ENCODE data around the gene ISL2. TPM values are rescaled to one million over a fixed set of nuclear protein-coding genes. Genes with fewer than 3 reads are reported as not detected.

ISL2 gene
- total RNA-seq, 1 experiment from 2014 or later, result 0.44 TPM

DNA sequence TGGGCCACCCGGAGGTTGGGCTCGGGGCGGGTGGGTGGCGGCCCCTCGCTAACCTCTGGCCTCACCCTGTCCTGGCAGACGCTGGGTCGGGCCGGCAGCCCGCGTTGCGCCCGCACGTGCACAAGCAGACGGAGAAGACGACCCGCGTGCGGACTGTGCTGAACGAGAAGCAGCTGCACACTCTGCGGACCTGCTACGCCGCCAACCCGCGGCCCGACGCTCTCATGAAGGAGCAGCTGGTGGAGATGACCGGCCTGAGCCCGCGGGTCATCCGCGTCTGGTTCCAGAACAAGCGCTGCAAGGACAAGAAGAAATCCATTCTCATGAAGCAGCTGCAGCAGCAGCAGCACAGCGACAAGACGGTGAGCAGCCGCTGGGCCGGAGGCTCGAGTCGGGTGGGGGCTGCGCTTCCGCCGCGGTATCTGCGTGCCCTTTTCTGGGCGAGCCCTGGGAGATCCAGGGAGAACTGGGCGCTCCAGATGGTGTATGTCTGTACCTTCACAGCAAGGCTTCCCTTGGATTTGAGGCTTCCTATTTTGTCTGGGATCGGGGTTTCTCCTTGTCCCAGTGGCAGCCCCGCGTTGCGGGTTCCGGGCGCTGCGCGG, 3.7 kb downstream of the ISL2 start:
- peak; percentile 9 for DNase-seq (ENCODE audit: low spot score)
- in situ Hi-C loops (cut with HindIII; ENCODE audit: low sequenced_read_pairs), result no loop called here

DNA sequence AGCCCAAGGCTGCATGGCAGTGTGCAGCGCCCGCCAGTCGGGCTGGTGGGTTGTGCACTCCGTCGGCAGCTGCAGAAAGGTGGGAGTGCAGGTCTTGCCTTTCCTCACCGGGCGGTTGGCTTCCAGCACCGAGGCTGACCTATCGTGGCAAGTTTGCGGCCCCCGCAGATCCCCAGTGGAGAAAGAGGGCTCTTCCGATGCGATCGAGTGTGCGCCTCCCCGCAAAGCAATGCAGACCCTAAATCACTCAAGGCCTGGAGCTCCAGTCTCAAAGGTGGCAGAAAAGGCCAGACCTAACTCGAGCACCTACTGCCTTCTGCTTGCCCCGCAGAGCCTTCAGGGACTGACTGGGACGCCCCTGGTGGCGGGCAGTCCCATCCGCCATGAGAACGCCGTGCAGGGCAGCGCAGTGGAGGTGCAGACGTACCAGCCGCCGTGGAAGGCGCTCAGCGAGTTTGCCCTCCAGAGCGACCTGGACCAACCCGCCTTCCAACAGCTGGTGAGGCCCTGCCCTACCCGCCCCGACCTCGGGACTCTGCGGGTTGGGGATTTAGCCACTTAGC, 4.3 kb downstream of the ISL2 start:
- in situ Hi-C loops (cut with HindIII; ENCODE audit: low sequenced_read_pairs), result no loop called here
- DNase-seq (ENCODE audit: low spot score), result peak; percentile 15

DNA sequence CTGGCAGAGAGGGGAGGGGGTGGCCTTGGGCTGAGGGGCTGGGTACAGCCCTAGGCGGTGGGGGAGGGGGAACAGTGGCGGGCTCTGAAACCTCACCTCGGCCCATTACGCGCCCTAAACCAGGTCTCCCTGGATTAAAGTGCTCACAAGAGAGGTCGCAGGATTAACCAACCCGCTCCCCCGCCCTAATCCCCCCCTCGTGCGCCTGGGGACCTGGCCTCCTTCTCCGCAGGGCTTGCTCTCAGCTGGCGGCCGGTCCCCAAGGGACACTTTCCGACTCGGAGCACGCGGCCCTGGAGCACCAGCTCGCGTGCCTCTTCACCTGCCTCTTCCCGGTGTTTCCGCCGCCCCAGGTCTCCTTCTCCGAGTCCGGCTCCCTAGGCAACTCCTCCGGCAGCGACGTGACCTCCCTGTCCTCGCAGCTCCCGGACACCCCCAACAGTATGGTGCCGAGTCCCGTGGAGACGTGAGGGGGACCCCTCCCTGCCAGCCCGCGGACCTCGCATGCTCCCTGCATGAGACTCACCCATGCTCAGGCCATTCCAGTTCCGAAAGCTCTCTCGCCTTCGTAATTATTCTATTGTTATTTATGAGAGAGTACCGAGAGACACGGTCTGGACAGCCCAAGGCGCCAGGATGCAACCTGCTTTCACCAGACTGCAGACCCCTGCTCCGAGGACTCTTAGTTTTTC, 4.9 kb downstream of the ISL2 start:
- in situ Hi-C loops (cut with HindIII; ENCODE audit: low sequenced_read_pairs), result no loop called here

DNA sequence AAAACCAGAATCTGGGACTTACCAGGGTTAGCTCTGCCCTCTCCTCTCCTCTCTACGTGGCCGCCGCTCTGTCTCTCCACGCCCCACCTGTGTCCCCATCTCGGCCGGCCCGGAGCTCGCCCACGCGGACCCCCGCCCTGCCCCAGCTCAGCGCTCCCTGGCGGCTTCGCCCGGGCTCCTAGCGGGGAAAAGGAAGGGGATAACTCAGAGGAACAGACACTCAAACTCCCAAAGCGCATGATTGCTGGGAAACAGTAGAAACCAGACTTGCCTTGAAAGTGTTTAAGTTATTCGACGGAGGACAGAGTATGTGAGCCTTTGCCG, 5.4 kb downstream of the ISL2 start:
- in situ Hi-C loops (cut with HindIII; ENCODE audit: low sequenced_read_pairs), result no loop called here
- DNase-seq (ENCODE audit: low spot score), result no peak

More for the DNA sequence above, 4.9 kb downstream of the ISL2 start:
- DNase-seq (ENCODE audit: low spot score), result peak; percentile 24

DNA sequence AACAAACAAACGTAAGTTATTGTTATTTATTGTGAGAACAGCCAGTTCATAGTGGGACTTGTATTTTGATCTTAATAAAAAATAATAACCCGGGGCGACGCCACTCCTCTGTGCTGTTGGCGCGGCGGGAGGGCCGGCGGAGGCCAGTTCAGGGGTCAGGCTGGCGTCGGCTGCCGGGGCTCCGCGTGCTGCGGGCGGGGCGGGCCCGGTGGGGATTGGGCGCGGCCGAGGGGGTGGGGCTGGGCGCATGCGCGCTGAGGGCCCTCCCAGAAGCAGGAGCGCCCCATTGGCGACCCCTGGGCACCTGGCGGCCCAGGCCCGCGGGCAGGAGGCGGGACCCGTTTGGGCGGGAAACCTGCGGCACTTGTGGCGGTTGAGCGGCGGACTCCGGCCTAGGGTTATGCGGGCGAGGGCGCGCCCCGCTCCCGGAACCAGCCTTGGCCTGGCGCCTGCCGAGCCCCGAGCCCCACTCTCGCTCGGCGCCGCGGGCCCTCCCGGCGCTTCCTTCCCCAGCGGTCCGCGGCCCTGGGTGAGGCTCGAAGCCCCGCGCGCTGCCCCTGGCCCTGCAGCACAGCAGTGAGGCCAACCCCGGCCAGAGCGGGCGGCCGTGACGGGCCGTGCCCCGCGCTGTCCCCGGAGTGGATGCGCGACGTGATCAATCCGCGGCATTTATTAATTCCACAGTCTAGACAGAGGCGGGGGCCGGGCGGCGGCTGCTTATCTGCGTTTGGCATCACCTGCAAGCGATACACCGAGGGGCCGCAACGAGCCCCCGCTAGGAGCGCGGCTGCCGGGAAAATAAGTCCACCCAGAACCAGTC, 6.0 kb downstream of the ISL2 start:
- DNase-seq (ENCODE audit: low spot score), result no peak
- in situ Hi-C loops (cut with HindIII; ENCODE audit: low sequenced_read_pairs), result no loop called here

DNA sequence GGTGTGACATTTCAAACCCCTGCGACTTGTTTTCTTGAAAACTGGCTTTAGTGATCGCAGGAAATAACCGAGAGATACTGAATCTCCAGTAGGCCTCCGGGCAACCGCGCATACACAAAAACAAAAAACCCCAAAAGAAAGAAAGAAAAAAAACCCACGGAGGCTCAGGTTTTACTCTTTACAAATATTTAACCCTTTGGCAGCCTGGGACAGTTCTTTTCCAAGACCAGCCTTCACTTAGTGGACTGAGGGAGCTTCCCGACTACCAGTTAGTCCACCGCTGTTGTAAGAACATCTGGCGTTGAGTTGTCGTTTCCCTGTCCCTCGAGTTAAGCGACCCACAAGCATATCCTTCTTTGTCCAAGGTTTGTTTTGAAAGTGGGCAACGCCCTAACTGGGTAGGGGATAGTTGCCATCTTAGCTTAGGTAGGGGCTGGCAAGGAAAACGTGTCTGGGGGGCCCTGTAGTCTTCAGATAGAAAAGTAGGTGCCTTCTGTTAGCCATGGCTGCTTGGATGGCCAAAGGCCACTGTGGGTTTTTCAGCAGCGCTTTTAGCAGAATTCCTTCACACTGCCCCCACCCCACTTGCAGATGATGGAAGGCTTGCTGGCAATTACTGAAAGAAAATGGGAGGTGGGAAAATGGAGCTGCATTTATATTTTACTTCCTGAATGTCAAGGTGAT, 6.9 kb downstream of the ISL2 start:
- DNase-seq (ENCODE audit: low spot score), result no peak
- in situ Hi-C loops (cut with HindIII; ENCODE audit: low sequenced_read_pairs), result no loop called here

DNA sequence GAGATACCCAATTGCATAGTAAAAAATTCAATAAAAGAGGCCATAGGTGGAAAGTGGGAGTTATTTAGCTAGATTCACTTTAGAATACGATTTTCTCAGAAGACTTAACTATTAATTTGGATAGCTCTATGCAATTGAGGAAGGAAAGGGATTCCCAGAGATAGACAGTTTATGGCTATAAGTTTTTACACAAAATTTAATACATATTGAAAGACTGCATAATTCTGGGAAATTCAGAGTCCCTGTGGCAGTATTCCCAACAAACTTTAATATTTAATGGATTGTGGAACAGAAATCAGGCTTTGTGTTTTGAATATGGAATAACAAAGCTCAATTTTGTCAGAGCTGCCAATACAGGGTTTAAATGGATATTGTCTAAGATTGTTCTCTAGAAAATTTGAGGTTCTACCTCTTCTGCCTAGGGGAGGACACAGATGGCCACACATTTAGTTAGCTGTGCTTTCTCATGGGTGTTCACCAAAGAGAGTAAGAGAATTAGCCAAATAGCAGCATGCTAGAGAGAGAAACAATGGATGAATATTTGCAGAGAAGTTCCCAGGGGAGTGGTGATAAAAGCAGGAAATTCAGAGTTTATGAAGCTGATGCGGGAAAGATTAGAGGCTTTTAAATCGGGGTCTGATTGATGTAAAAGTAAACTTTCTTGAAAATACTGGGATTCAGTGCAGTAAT, 8.5 kb downstream of the ISL2 start:
- in situ Hi-C loops (cut with HindIII; ENCODE audit: low sequenced_read_pairs), result no loop called here
- DNase-seq (ENCODE audit: low spot score), result no peak

DNA sequence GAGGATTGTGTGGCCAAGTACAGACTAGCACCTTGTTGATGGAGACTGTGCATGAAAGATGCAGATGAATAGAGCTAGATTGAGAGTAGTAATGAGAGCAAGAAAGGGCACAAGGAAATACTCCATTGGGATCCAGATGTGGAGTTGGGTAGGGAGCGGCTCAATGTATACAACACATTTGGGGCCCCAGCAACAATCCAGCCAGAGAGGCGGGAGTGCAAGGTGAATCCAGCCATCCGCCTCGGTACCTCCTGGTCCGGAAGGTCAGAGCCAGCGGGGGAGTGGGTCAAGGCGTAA, 9.0 kb downstream of the ISL2 start:
- in situ Hi-C loops (cut with HindIII; ENCODE audit: low sequenced_read_pairs), result no loop called here

DNA sequence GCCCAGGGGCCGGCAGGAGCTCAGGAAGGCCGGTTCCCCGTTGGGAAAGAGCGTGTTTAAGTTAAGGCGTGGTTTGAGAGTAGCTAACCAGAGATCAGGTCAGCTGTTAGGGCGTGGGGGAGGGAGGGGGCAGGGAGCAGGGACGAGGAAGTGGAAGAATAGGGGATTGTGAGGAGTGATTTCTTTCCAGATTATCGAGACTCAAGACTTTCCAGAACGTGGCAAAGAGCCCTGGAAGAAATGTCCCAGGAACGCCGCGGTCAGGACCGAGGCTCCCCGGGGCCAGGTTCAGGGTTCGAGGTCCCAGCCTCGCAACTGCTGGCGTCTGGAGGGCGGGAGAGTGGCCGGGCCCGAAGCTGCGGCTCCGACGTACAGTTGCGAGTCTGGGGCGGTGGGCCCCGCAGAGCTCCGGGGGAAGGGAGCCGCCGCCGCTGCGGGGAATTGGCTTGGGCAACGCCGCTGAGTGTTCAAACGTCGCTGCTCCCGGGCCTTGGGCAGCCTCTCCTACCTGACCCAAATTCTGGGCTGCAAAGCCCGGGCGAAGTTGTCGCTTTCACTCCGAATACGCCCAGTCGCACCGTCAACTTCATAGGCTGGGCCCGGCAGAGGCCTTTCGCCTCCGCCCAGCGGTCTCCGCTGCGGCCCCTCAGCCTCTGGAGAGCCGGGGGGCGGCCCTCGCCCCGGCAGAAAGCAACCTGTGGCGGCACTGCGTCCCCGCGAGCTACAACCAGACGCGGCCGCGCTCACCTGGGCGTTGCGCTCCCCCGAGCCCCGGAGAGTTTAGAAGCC, 9.5 kb downstream of the ISL2 start:
- in situ Hi-C loops (cut with HindIII; ENCODE audit: low sequenced_read_pairs), result no loop called here
- no peak for DNase-seq (ENCODE audit: low spot score)

More for the DNA sequence above, 9.0 kb downstream of the ISL2 start:
- no peak for DNase-seq (ENCODE audit: low spot score)

DNA sequence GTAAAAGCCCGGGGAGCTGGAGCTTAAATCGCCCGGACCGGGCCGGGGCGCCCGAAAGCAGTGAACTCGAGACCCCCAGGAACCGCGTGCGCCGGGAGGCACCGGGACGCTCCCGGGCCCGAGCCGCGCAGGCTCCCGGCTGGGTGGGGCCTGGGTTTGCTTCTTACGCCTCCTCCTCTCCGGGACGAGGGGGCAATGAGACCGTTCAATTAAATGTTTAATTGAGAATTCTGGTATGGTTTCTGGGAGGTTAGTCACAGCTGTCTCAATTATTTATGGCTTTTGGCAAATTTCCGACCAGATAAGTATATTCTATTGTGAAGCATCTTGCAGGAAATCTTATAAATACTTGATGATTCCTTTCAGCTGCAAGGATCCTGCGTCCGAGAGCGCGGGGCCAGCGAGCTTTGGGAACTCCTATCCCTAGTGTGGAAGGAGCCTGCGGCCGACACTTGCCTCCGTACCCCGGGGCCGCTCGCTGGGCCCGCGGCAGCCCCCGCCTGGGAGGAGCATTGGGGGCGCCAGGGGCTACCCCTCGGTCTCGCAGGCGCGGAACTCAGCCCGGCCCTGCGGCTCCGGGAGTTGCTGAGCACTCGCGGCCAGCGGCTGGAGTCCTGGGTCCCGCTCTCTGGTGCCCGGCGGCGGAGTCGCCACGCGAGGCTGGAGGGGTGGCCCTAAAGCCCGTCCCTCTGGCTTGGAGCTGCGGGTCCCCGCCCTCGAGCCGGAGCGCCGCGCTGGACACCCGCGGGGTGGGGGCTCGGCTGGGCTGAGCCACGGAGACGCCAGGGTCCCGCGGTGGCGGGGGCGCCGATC, 10.3 kb downstream of the ISL2 start:
- in situ Hi-C loops (cut with HindIII; ENCODE audit: low sequenced_read_pairs), result no loop called here
- DNase-seq (ENCODE audit: low spot score), result no peak

DNA sequence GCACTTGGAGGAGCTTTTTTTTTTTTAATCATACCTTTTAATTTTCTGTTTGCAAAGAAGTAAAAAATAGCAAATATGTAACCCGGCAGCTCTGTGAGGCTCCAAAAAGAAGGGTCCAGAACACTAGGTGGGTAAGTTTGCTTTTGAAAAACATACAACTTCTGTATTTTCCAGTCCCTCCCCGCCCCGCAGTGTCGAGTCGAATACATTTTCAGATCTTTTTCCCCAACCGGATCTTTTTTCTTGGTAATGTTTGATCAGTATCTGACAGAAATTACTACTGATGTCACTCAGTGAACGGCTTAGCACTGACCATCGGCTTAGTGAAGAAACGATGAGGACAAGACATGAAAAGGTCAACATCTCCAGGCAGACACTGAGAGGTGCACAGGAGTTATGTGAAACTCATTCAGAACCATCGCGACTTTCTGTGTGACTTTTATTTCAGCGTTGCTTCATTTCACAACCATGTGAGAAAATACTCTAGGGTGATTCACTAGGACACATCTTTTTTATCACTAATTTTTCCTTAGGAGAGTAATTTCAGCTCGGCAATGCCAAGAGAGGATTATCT, 11.0 kb downstream of the ISL2 start:
- in situ Hi-C loops (cut with HindIII; ENCODE audit: low sequenced_read_pairs), result no loop called here
- no peak for DNase-seq (ENCODE audit: low spot score)

DNA sequence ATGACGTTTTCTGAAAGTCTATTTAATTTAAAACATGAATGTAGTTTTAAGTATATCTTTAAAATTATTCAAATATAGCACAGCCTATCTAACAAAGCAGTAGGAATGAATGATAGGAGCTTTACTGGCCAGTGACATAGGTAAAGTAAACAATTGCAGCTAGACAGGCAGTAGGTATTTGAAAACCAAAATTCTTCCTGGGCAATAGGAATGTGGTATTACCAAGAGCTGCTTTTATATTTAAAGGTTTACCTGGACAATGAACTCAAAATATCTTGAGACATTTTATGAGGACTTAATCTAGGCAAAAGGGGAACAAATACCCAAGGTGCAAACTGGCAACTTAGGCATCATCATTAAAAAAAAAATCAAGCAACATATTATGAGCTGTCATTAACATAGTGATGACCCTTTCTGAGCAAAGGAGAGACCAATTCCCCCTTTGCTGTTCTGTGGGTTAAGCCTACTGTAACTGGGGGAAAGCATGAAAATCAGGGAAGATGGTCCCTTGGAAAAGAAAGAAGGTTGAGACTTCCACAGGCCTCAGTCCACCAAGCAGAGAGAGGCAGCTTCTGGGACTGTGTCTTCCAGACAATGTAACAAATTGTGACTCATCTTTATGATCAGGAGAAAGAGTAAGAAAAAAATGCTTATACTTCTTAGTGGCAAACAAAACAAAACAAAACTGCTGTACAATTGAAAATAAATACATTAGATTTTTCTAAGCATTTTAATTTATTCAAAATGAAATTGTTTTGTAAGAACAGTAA, 12.9 kb downstream of the ISL2 start:
- no peak for DNase-seq (ENCODE audit: low spot score)
- in situ Hi-C loops (cut with HindIII; ENCODE audit: low sequenced_read_pairs), result no loop called here

DNA sequence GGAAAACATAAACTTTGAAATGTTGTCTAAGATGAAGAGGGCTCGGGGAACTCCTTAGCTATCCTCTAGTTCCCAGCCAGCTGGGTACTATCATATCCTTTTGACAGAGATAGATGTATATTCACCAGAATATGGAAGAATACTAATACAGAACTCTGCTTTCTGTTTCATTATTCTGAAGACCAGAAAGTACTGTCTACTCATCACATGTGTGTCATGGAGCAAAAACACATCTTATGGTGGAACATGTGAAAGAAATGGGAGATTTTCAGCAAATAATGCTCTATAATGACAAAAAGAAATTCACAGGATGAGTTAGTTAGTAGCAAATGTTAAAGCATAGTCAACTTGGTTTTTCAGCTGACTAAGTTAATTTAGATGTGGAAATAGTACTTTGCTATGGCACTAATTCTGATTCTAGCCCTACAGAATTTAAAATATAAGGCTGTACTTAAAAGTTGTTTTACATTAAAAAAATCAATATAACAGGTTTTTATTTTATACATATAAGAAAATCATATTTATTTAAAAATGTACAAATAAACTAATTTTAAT, 16.5 kb downstream of the ISL2 start:
- in situ Hi-C loops (cut with HindIII; ENCODE audit: low sequenced_read_pairs), result no loop called here
- no peak for DNase-seq (ENCODE audit: low spot score)

DNA sequence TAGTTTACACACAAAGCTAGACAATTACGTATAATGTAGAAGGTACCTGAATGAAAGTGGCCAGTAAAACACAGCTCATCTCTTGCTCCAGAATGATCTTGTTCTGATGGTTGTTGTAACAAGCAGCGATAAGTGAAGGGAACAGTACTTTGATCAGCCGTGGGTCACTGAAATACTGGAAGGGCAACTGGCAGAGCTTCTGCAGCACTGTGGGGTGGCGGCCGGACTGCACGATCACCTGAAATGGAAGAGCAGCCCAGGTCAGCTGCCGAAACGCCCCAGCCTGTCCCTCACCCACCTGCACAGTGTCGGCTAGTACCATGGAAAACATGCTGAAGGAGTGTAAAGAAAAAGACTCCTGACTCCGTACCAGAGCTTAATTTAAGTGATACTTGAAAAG, 17.3 kb downstream of the ISL2 start:
- in situ Hi-C loops (cut with HindIII; ENCODE audit: low sequenced_read_pairs), result no loop called here

DNA sequence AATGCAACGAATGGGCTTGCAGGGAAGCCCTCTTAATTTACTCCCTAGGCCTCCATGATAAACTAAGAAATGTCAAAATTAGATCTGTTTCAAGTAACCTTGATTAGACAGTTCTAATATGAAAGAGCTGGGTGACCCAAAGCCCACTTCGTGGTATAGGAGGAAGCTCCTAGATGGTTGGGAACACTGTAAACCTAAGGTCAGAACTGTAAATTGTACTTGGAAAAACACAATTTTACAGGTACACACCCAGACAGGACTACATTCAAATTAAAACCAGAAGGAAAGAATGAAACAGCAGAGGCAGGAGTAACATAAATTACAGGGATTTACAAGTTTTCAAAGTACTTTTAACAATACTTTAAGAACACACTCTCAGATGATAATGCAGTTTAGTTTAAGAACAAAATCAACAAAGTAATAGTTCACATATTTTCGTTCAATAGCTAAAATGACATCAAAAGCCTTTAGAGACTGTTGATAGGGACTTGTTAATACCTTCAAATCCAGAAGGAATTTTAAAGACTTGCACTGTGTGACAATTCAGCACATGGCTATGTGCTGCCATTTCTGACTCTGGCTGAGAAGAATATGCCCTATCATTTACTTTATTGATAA, 18.4 kb downstream of the ISL2 start:
- DNase-seq (ENCODE audit: low spot score), result no peak
- in situ Hi-C loops (cut with HindIII; ENCODE audit: low sequenced_read_pairs), result no loop called here

More for the DNA sequence above, 17.3 kb downstream of the ISL2 start:
- no peak for DNase-seq (ENCODE audit: low spot score)

DNA sequence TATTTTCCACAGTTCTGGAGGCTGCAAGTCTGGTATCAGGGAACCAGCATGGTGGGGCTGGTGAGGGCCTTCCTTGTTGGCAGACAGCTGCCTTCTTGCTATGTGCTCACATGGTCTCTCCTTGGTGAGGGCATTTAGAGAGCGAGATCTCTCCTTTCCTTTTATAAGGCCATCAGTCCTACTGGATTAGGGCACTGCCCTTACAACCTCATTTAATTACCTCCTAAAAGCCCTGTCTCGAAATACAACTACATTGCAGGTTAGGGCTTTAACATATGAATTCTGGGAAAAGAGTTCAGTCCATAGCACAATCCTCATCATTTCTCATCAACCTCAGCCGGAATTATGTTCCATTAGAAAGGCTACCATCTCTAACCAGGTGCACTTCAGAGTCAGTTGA, 21.9 kb downstream of the ISL2 start:
- in situ Hi-C loops (cut with HindIII; ENCODE audit: low sequenced_read_pairs), result no loop called here
- DNase-seq (ENCODE audit: low spot score), result no peak

Data from G401 (cell line).